Central memory CD4-positive, alpha-beta T cell (primary cell): ENCODE results near the gene CCDC30.
"Not testable (repeated sequence)": the region's sequence is repeated elsewhere in the genome, so short reads cannot be mapped to it uniquely, and the experiment has no call there.

Source experiments
- DNase-seq: peaks from one replicate; pipeline ENCODE4 v3.0.0; 2022

Gene CCDC30

GRCh38 chr1:42658877-42659337, 195.8 kb downstream of the CCDC30 start:
- DNase-seq = no peak

- no peak for DNase-seq
These were observed 197.9 kb downstream of the CCDC30 start for GRCh38 chr1:42660907-42661500.

GRCh38 chr1:42669936-42670335, 206.8 kb downstream of the CCDC30 start:
- DNase-seq = no peak

- DNase-seq = no peak
These were observed 207.3 kb downstream of the CCDC30 start for GRCh38 chr1:42670425-42670824.

- no peak for DNase-seq
These were observed 211.1 kb downstream of the CCDC30 start for GRCh38 chr1:42674214-42674613.

GRCh38 chr1:42674682-42675081, 211.6 kb downstream of the CCDC30 start:
- no peak for DNase-seq

- no peak for DNase-seq
These were observed 212.4 kb downstream of the CCDC30 start for GRCh38 chr1:42675467-42675866.

- no peak for DNase-seq
These were observed 213.5 kb downstream of the CCDC30 start for GRCh38 chr1:42676534-42677087.

GRCh38 chr1:42679364-42679983, 216.4 kb downstream of the CCDC30 start:
- no peak for DNase-seq

GRCh38 chr1:42680055-42680454, 217.0 kb downstream of the CCDC30 start:
- no peak for DNase-seq

GRCh38 chr1:42680921-42681683, 218.0 kb downstream of the CCDC30 start:
- peak; percentile 42 for DNase-seq

GRCh38 chr1:42681741-42682483, 218.8 kb downstream of the CCDC30 start, which contains the start of gene YBX1:
TSS of gene YBX1 (plus strand) at chr1:42682418. CDS start at chr1:42682566, 148 bp downstream.
- DNase-seq = peak; percentile 98

- not testable (repeated sequence) for DNase-seq
These were observed 219.3 kb downstream of the CCDC30 start for GRCh38 chr1:42682484-42682738.

- peak; percentile 72 for DNase-seq
These were observed 219.8 kb downstream of the CCDC30 start for GRCh38 chr1:42682739-42683531.

- peak; percentile 18 for DNase-seq
These were observed 221.1 kb downstream of the CCDC30 start for GRCh38 chr1:42684139-42684538.

- DNase-seq = no peak
These were observed 223.3 kb downstream of the CCDC30 start for GRCh38 chr1:42686418-42686817.

- DNase-seq = no peak
These were observed 226.8 kb downstream of the CCDC30 start for GRCh38 chr1:42689912-42690311.

- DNase-seq = no peak
These were observed 227.5 kb downstream of the CCDC30 start for GRCh38 chr1:42690477-42691156.

GRCh38 chr1:42691157-42691498, 228.0 kb downstream of the CCDC30 start:
- no peak for DNase-seq

GRCh38 chr1:42692461-42692860, 229.4 kb downstream of the CCDC30 start:
- no peak for DNase-seq

GRCh38 chr1:42692911-42693310, 229.8 kb downstream of the CCDC30 start:
- no peak for DNase-seq
